Activated naive CD4-positive, alpha-beta T cell (primary cell): ENCODE measurements around the gene LRRC10B.

Experiments used
- DNase-seq, 4 experiments: peaks; one replicate each; lab custom pipeline; 2025; lab: John Stamatoyannopoulos, UW

The LRRC10B gene

DNA sequence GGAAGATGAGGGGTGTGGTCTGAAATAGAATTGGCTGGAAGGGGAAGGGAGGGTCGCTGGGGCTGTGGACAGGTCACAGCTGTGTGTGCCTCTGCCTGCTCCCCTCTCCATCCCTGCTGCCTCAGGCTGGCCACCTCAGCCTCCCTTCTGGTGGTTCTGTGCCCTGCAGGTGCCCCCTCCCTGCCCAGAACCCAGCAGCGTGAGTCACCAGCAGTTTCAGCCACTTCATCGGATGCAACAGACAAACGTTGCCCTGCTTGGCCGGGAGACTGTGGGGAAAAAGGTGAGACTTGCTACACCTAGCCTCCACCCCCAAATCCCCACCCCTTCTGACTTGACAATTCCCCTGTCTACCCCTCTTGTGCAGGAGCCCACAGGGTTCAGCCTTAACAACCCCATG, 21.8 kb upstream of the LRRC10B start:
- DNase-seq, result no peak

DNA sequence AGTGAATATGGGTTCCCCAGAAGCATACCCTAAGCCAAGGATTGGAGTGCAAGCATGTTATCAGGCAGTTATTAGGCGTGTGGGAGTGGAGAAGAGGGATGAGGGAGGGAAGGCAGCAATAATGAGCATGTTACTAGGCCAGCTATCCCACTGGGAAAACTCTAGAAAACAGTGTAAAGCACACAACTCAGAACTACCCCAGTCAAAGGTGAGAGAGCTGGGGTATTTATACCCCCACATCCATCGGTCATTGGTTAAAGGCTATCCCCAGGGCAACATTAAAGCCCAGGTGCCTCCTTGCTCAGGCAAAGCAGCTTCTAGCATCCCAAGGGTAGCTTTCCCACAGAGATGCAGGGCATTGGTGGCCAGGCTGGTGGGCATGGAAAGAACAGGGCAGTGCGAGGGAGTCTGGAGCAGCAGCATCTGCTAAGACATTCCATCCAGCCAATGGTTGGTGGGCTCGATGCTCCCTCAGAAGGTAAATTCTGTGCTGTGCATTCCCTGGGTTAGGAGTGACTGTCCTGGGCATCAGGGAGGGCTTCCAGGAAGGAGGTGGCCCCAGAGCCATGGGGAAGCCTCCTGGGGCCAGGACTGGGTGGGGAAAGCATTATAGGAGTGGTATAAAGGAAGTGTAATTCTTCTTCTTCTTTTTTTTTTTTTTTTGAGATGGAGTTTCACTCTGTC, 21.1 kb upstream of the LRRC10B start:
- DNase-seq, result no peak

DNA sequence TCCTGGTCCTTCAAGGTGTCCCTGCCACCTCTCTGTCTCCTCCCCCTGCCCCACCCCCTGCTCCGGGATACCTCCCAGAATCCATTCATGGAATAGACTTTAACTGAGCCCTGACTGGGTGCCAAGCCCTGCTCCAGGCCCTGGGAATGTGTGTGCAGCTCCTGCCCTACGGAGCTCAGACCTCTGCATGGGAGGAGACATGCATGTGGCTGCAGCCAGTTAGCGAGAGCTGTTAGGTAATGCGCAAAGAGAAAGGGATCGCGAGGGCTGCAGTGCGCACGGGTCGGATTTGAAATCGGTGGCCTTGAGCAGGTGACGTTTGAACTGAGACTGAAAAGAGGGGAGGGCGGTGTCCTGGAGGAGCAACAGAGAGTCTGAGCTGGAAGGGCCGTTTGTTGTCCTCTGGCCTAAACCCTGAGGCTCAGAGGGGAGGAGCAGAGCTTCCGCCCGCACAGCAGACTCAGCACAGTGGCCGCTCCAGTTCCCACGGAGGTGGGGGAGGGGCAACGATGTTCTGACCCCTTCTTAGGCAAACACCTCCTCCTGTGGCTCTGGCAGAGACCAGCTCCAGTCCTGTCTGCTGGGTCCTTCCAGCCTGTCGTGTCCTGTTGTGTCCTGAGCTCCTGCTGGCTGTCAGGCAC, 19.8 kb upstream of the LRRC10B start:
- DNase-seq, result no peak

DNA sequence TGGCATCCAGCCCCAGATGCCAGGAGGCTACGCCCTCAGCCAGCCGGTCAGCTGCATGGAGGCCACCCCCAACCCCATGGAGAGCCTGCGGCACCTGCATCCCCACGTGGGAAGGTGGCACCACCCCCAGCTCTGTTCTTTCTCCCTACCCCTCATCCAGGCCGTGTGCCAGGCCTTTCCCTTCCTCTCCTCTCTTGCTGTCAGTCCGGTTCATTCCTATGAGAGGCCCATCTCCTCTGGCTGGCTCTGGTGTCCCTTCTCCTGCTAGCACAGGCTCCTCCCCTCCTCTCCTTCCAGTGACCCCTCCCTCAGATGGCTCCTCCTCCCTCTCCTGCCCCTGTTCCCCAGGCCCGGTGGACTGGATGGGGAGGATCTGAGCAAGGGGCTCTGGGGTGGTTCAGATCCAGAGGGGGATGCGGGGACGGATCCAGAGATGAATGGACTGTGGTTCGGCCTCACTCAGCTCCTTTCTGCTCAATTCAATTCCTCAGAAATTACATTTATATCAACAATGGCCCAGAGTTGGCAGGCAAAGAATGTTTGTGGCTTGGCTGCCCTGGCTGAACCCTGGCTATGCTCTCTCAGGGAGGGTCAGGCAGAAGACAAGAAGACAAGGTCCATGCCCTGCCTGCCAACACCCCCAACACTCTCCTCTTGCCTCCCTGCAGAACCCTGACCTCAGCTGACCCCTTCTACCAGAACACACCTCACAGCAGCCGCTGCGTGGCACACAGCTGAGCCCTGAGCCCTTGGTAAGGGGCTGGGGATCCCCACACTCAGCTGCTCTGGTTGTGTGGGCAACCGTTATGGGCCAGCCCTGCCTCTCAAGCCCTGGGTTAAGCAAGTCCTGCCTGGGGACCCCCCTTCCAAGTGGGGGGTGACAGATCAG, 18.5 kb upstream of the LRRC10B start:
- no peak for DNase-seq

DNA sequence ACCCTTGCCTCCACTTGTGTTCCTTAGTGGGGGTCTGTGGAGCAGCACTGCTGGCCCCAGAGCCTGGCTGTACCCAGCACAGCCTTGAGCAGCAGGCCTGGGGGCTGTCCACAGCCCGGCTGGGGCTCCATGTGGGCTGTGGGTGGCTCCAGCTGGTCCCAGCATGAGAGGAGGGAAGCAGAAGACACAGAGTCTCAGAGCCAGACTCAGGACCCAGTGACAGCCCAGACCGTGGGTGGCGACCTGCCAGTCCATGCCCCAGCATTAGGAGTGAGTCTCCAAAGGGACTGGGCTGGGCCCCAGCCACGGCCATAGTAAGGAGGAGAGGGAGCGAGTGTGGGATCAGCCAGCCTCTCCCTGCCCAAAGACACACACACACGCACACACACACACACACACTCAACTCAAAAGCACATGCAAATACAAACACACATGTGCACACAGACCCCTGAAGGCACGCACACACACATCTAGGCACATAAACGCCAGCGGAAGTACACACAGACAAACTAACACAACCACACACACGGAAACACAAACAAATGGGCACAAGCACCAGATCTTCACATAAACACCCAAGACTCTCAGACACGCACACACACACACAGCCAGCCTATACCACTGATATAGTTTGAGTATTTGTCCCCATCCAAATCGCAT, 16.7 kb upstream of the LRRC10B start:
- no peak for DNase-seq

DNA sequence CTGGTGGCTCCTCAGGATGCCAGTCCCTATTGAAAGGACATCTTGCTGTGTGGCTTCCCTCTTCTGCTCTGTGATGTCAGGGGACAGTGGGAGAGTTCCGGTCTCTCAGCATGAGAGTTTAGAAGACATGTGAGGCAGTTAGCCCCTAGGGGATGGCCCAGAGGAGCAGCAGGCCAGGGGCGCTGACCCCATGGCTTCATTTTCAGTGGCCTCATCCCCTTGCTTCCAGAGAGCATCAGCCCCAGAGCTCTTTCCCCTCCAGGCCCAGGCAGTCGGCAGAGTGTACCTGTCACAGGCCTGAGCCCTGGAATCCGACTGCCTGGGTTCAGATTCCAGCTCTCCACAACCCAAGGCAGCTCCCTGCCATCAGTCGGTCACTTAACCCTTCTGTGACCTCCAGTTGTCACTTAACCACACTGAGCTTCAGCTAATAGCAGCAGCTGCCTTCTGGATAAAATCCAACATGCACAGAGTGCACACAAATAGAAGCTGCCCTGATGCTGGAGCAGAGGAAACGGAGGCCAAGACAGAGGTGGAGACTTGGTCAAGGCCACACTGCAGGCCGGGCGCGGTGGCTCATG, 14.1 kb upstream of the LRRC10B start:
- DNase-seq, result no peak

DNA sequence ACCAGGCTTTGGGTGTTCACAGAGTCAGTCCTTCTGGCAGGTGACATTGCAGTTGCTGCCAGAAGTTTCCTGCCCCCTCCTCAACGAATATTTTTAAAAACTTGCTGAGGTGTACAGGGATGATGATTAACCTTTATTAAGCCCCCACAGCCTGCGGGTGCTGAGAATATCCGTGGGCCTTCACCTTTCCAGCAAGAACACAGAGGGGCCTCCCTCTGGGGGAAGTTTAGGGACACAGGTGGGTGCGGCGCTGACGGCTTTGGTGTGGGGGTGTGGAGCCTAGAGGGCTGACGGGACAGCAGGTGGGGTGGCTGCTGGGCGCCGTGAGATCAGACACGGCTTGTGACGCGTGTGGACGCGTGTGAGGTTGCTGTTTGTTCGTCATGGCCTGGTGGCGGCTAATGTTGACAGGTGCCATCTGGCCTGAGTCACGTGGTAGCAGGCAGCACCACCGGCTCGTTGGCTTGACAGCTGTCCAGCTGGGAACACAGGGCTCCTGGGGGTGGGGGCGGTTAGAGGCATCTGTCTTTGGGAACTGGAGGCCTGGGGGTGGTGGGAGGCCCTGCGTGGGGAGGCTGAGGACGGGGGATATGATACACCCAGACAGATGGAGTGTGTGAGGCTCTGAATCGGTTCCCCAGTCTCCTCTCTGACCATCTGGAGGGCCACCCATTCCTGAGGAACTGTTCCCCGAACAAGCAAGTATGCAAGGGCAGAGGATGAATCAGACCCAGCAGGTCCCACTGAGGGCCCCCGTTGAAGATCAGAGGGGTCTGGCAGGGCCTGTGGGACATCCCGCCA, 12.5 kb upstream of the LRRC10B start:
- DNase-seq, result no peak

DNA sequence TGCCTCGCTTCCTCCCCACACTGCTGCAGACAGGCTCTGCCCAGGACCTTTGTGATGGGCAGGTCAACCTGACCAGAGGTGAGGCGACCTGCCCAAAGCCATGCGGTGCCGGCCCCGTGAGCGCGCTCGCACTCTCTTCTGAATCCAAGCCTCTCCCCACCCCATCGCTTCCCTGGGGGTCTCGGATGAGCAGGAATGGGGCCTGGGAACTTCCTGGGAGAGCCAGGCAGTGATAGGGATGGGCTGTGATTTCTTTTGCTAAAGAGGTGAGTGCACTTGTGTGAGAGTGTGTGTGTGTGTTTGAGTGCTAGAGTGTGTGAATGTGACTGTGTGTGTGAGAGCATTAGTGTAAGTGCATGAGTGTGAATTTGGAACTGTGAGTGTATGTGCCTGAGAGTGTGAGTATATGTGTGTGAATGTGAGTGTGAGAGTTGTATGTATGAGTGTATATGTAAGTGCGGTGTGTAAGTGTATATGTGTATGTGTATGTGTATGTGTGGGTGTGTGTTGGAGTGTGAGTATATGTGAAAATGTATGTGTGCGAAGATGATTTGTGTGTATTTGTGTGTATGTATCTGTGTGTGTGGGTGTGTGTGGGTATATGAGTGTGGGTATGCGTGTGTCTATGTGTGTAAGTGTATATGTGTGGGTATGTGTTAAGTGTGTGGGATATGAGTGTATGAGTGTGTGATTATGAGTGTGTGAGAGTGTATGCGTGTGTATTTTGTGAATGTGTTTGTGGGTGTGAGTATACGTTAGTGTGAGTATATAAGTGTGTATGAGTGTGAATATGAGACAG, 11.7 kb upstream of the LRRC10B start:
- DNase-seq, result no peak

DNA sequence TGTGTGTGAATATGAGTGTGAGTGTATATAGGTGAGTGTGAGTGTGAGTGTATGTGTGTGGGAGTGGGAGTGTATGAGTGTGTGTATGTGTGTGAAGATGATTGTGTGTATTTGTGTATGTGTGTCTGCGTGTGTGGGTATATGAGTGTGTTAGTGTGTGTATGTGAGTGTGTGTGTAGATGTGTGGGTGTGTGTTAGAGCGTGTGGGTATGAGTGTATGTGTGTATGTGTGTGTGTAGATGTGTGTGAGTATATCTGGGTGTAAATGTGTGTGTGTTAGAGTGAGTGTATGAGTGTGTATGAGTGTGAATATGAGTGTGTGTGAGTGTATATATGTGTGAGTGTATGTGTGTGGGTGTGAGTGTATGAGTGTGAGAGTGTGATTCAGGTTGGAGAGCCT, 11.1 kb upstream of the LRRC10B start:
- no peak for DNase-seq

DNA sequence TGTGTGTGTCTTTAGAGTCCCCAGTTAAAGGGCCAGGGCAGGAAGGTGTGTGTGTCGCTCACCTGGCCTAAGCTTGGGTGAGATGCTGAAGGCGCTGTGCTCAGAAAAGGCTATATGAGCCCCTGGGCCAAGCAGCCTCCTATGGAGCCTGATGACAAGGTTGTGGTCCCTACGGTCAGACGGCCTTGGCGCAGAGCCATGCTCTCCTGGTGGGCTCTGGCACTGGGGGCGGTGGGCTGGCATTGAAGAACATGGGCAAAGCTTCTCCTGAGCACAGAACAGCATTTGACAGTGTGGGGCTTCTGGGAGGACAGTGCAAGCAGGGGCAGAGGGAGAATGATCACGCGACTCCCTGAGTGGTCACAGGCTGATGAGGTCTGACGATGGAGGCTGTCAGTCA, 10.7 kb upstream of the LRRC10B start:
- no peak for DNase-seq

DNA sequence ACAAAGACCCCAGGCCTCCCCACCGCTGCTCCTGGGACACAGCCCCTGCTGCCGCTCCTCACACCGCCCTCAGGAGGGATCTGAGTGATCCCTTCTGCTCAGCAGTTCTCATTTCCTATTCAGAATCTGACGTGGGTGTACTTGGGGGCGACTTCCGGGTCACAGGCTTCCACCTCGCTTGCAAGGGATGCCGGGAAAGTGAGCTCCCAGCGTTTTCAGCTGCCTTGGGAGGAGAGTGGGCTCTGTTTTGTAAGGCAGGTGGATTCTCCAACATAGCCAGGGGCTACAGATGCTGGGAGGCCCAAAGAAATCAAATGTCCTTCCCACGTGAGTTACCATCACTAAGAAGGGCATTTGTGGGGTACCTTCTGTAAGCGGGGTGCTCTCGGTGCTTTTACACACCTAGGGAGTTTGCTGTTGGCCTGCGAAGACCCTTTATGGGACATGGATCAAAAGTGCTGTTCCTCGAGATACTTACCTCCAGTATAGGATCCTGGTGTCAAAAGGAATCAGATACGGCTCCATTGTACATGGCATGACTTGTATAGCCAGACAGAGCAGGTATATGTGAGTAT, 9.7 kb upstream of the LRRC10B start:
- no peak for DNase-seq

DNA sequence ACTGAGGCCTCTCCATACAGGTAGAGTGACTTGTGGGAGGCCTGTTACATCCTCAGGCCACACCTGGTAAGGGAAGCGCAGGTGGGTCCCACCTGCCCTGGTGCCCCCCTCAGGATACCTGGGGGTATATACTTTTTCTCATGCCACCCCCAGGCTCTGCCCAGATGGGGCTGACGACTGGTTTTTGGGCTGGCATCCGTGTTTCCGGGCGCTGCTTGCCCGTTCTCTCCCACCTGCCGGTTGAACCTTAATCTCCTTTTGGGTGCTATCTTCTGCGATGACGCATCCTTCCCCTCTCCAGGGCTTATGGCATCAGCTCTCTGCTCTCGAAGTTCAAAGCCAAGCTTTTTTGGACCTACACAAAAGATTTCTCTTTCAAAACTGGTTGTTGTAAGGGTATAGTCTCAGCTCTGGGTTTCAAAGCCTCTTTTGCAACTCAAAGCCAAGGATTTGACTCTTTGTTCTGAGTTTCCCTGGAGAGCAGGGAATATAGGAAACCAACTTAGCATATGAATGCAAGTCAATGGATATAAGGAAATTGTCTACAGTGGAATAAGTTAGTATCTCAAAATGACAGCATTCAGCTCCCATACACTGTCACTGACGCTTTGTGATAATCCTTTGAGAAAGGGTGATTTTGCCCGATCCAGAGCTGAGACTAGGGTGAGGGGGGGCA, 8.6 kb upstream of the LRRC10B start:
- DNase-seq, result no peak

DNA sequence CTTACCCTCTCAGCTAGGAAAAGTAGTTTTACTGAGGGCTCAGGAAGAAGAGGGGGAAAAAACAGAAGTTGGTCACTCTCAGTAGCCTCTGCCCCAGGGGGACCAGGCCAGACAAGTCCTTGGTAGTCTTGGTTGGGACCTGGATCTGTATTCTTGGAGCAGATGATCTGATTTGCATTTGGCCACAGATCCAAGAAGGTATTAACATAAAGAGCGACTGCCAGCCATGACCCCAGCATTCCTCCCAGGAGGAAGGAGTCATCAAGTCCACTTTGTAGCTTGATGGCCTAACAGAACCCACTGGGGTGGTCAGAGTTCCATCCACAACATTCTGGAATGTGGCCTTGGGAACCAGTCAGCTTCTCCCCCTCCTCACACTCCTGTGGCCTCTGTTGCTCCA, 6.0 kb upstream of the LRRC10B start:
- DNase-seq, result no peak

DNA sequence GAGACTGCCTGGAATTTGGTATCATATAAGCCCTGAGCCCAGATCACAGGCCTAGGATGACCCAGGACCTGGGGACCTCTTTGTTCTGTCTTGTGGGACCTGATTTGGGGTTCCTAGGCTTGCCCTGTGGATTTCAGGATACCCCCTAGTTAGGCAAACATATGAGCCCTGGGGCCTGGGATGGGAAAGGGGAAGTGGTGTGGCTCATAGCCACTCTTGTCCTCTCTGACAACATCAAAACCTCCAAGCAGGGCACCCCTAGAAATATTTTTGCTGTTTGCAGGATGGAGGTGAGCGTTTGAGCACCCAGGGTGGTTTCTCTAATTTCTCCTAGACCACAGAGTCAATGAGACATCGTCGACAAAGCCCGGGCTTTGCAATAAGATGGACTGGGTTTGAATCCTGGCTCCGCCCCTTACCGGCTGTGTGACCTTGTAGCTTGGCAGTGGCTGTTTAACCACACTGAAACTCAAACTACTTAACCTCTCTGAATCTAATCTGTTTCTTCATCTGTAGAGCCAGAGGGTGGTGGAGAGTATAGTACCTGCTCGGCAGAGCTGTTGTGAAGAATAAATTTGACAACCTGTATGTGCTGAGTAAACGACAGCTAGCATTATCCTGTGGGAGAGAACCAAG, 5.3 kb upstream of the LRRC10B start:
- DNase-seq, result no peak

DNA sequence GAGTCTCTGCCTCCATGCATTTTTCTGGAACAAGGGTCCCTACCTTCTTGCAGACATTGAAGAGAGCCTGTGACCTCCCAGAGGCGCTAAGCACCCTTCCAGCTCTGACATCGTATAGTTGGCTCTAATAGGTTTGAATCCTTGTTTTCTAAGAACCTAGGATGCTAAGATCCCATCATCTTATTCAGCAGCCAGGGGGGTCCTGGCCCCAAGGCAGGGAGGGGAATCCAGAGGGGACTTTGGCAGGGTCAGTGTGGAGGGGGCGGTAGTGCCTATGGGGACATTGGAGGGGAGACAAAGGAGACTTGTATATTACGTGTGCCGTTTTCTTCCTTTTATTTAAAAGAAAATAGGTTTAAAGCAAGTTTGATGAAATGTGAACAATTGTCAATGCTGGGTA, 3.4 kb upstream of the LRRC10B start:
- DNase-seq, result no peak

DNA sequence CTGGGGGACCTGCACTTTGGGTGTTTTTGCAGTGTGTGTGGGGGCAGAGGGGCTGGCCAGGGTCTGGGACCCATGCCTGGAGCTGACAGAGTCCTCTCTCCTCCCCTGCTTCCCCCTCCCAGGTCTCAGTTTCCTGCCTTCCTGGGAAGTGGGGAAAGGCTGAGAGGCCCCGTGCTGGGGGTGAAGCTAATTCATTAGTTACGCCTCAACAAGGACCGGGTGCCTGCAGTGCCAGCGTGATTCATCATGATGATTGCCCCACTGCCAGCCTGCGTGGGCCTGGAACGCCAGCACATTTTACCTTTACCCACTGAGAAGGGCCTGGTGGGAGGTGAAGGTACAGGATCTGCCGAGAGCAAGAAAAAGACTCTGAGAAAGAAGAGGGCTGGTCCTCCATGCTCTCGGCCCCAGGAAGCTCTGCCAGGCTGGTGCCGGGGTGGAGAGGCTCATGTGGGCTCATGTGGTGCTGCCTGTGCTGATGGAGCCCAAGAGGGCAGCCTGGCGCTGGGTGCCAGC, 2.9 kb upstream of the LRRC10B start:
- DNase-seq, result no peak

DNA sequence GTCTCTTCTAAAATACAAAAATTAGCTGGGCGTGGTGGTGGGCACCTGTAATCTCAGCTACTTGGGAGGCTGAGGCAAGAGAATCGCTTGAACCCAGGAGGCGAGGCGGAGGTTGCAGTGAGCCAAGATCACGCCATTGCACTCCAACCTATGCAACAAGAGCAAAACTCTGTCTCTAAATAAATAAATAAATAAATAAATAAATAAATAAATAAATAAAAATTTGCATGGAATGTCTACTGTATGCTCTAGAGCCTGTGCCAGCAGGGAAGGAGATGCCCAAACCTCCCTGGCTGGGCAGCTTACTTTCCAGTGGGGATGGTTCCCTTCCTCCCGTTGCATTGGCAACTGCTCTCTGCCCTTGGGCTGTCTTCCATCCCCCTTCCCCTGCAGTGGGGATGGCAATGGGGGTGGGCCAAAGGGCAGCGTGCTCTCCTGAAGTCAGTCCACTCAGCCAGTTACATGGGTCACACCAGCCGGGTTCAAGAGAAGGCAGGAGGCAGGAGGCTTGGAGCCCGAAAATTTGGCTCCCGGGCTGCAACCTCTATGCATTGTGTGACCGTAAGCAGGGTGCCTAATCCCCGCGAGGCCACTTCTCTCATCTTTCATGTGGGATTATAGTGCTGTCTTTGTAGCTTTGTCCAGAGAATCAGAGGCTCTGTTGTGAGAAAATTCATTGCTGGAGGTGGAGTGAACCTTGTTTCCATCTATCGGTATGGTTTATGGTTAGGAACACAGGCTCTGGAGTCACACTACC, 1.4 kb upstream of the LRRC10B start:
- DNase-seq, result no peak
